Stimulated activated CD4-positive, alpha-beta T cell treated with anti-CD3 and anti-CD28 coated beads, Interleukin-1b, Interleukin-23, amount 100 ng/mL, for 1 hour (primary cell): ENCODE data around the gene DQX1.

Experiments
- DNase-seq, 2 donors: peaks; one replicate each; pipeline ENCODE4 v3.0.0-alpha.2; 2020; ENCODE audit warnings: low read depth in 2 of 2

The DQX1 gene

DNA sequence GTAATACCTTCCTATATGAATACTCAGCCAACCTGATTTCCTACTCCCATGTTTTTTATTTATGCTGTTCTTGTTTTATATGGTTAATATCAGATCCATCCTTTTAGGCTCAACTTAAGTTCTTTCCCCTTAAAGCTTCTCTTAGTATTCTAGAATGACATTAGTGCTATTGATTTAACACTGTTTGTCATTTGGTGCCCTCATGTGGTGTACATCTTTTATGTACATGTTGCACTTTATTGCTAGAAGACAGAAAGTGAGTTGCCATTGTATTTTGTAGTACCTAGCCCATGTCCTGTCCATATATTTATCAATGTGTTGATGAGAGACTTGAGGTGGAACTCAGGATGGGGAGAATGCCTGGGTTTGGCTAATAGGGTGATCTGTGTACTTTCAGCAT lies 6.2 kb upstream of the DQX1 start:
- no peak for DNase-seq

DNA sequence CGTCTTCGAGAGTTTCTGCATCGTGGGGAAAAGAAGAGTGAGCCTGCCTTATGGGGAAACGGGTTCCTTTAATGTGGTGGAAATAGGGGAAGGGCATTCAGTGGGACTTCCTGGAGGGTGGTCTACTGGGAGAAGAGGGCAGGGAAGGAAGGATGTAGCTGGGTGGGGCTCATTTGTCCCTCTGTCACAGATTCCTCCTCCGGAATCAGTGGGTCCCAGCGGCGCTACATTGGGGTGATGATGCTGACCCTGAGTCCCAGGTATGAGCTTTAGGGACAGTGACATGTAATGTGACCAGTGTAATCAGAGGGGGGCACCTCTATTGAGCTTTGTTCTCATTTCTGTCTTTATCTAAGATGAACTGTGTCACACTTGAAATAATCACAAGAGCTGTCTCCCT lies 5.6 kb upstream of the DQX1 start:
- DNase-seq = no peak

DNA sequence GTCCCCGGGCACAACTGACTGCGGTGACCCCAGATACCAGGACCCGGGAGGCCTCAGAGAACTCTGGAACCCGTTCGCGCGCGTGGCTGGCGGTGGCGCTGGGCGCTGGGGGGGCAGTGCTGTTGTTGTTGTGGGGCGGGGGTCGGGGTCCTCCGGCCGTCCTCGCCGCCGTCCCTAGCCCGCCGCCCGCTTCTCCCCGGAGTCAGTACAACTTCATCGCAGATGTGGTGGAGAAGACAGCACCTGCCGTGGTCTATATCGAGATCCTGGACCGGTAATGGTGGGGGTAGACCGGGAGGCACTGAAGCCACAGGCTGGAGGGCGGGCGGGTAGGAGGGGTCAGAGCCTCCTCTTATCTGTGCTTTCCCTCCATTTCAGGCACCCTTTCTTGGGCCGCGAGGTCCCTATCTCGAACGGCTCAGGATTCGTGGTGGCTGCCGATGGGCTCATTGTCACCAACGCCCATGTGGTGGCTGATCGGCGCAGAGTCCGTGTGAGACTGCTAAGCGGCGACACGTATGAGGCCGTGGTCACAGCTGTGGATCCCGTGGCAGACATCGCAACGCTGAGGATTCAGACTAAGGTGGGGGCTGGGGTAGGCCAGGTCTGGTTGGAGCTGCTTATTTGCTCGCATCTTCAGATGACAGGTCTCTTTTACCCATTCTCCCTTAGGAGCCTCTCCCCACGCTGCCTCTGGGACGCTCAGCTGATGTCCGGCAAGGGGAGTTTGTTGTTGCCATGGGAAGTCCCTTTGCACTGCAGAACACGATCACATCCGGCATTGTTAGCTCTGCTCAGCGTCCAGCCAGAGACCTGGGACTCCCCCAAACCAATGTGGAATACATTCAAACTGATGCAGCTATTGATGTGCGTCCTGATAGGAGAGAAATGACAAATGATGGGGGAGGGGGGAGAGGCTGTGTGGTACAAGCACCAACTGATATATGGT lies 4.5 kb upstream of the DQX1 start:
- DNase-seq = no peak

DNA sequence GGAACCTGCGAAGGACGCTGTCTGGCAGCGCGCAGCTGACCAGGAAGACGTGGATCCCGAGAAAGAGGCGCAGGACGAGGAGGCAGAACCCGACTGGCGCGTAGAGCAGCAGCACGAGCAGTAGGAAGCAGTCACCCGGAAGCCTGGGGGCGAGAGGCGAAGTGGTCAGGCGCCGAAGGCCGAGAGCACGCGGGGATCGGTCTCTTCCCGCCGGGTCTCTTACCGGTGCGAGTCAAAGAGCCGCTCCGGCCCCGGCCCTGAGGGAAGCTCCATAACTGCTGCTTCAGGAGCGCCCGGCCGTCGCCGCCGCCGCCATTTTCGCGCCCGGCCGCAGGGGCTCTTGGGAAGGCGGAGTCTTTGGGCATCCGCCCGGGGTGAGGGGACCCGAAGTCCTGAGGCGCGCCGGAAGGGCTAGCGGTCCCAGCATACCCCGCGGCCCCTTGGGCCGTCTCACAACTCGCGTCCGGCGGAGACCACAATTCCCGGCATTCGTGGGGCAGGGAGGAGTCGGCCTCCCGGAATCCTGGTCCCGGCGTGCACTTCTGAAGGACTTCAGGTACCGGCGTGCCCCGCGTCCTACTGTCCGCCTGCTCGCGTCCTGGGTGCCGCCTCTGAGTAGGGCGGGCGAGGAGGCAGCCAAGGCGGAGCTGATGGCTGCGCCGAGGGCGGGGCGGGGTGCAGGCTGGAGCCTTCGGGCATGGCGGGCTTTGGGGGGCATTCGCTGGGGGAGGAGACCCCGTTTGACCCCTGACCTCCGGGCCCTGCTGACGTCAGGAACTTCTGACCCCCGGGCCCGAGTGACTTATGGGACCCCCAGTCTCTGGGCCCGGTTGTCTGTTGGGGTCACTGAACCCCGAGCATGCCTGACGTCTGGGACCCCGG lies 3.6 kb upstream of the DQX1 start, which contains the start of the genes AUP1 and HTRA2:
Gene AUP1 (minus strand): TSS at position 350 of the 882 bp plus-strand sequence. CDS start 77 bp downstream, at position 273.
Gene HTRA2 (plus strand): TSS at position 577 of the 882 bp plus-strand sequence. CDS start 74 bp downstream, at position 651.
- peak; percentile 54 to 70 for DNase-seq

DNA sequence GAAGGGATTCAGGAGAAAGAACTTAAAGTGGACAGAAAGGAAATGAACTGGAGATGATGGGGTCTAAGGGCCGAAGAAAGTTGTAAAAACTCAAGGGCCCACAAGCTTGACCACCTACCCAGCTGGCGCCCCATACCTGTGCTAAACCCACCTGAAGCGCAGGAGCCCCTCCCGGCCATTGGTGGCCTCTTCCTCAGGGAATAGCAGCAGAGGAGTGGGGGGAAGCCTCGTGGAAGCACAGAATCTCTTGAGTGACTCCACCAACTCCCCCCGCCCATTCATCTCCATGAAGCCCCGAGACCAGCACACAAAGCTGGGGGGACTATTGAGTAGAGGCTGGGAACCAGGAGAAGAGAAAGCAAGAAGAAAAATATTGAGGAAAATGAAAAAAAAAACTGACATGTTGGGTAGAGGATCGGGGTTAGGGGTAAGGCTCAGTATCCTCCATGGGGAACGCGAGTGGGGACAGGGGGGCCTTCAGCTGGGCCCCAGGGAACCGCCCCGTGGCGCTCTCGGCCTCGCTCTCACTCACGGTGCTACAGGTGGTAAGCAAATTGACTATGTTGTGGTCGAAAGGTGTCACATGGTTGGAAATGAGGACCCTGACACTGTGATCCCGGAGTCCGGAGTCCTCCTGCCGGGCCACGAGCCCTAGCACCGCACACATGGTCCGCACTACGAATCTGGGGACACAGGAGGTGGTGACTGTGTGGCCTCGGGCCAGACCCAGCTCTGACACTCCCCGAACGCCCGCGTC lies 2.7 kb upstream of the DQX1 start:
- DNase-seq = no peak

DNA sequence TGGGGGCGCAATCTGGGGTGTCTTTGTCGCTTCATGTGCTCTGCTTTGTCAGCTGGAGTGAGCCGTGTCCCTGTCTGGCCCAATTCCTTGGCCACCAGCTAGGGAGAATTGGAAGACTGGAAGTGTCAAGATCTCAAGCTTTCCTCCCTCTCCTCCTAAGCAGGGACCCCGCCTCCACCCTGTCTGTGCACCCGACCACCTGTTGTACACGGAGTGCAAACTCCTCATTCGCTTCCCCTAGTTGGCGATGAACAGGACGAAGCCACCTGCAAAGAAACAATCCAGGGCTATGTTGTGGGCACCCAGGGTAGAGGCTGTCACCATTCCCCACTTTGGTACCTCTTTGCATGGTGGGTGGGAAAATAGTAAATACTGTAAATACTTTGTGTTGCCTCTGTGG lies 1.7 kb upstream of the DQX1 start:
- no peak for DNase-seq

DNA sequence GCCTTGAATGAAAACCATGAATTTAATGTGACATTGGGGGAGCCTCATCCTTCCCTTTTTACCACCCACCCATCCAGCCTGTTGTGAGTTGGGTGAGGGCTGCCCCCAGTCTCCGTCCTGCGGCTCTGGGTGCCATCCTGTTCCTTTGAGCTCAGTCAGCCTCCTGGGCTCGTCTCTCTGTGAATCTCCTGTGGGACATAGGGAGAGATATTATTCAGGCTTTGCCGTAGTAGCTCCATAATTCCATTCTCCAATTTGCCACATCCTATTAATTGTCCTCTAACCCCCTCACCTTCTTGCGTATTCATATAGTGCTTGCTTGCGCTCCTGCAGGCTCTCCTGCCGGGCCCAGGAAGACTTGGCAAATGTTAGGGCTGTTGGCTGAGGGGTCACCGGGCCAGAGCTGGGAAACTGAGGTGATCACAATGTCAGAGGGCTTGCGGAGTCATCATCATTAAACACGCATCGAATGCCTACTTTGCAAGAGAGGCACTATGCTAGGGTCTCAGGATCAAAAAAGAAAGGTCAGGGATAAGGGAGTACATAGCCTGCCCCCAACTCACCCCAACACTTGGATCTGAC lies 709 bp upstream of the DQX1 start:
- no peak for DNase-seq

DNA sequence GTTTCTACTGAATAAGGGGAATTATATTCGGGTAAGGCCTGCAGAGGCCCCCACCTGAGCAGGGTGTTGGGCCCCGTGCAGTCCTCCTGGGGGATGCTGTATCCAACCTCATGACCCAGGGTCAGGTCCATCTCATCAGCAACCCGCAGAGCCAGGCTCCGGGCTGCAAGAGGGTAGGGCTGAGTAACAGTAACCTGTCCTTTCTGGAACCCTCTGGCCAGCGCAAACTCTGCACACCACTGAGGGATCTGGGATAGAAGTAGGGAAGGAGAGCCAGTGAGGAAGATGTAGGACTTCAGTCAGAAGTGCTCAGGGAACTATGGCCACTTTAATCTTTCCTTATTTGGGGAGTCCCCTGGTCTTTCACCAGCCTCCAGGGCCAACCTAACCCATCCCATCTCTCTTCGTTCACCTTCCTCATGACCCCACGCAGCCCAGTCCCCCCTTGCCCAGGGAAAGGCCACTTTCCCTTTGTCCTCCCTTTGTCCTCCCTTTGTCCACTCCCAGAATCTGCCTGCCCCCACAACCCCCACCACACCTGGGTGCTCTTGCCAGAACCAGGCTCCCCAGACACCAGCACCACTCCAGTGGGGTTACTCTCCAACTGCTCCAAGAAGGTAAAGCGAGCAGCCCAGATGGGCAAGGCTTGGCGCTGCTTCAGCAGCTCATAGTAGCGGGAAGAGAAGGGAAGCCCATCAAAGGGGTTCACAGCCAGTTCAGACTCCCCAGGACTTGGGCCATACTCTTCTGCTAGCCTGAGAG lies 895 bp downstream of the DQX1 start:
- DNase-seq = no peak

DNA sequence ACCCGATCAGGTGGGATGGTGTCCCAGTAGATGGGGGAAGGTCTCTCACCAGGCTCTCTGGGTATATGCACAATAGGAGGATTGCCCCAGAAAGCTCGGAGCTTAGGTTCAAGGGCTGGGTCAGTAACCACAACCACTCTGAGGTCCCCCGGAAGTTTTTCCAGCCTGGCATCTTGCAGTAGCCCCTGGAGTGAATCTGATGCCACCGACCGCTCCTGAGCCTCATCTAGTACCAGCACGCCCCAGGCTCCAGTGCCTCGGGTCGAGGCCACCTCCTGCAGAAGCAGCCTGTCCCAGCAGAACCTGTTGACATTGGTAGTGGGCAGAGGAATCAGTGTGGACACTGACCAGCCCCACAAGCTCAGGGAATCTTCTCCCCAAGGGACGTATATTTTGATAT lies 2.0 kb downstream of the DQX1 start:
- no peak for DNase-seq

DNA sequence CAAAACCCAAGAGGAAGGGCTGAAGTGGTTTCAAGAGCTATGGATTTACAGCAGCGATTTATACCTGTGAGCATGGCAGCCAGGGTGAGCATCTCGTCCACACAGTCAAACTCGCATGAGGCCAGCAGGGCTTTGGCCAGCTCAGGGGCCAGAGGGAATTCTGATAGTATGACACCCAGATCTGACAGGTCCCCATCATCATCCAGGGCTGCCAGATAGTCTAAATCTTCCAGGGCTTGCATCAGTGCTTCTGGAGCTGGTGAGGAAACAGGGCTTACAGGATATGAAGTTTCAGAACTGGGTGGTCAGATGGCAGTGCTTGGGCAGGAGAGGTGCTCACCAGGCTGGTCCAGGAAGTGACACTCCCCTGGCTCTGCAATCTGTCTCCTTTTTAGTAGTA lies 3.5 kb downstream of the DQX1 start:
- DNase-seq = no peak

DNA sequence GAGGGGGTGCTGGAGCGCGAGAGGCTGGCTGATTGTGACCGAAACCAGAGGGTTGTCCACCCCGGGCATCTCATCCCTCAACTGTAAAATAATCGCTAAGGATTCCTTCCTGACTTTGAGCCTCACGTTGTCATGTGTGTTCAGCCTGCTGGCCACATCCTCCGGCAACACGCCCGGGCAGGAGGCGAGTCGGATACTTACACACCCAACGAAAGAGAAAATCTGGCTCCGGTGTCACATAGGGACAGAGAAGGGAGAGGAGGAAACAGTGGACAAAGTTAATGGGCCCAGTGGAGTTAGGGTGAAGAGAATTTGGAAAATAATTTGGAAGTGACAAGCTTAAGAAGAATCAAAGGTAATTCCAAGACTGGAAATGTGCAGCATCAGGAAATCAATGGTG lies 9.4 kb downstream of the DQX1 start:
- DNase-seq = no peak

DNA sequence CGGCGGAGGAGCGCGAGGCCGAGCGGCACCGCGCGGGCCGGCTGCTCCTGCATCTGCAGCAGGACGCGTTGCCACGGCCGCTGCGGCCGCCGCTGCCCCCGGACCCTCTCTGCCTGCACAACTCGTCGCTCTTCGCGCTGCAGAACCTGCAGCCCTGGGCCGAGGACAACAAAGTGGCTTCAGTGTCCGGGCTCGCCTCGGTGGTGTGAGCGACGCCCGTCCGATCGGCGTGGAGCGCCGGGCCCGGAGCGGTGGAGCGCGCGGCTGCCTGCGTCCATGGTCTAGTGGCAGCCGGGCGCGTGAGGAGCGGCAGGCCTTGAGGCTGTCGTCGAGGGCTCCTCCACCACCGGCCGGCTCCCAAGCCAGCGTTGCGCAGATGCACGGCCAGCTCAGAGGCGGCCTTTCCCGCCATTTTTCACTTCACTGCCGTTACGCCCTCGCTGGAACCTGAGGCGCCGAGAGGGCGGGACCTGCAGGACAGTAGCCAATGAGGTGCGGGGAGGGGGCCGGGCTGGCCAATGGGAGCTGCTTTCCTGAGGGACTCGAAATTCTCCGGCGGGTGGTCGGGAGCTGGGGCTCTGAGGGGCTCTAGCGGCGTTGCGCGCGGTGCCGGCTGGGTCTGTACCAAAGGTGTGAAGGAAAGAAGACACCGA lies 9.9 kb downstream of the DQX1 start:
- DNase-seq = peak; percentile 46 to 74

DNA sequence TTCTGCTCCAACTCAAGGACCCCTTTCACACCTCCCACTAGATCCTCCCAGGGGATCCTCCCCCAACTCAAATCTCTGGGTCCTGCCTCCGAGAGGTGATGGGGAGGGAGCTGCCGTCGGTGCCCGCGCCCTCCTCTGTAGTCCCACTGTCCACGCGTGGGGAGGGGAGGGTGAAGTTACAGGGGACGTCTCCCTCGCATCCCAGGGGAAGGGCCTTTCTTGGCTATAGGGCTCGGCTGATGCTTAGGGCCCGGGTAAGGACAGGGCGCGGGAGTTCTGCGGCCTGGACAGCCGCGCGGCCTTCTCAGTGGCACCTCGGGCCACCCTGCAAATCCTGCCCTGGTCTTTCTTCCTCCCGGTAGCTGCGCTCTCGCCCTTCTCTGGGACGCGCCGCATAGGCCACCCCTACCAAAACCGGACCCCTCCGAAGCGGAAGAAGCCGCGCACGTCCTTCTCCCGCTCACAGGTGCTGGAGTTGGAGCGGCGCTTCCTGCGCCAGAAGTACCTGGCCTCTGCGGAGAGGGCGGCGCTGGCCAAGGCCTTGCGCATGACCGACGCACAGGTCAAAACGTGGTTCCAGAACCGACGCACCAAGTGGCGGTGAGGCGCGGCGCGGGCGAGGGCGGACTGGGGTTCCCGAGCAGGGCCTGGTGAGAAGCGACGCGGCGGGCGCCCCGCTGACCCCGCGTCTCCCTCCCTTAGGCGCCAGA lies 10.6 kb downstream of the DQX1 start:
- no peak for DNase-seq

DNA sequence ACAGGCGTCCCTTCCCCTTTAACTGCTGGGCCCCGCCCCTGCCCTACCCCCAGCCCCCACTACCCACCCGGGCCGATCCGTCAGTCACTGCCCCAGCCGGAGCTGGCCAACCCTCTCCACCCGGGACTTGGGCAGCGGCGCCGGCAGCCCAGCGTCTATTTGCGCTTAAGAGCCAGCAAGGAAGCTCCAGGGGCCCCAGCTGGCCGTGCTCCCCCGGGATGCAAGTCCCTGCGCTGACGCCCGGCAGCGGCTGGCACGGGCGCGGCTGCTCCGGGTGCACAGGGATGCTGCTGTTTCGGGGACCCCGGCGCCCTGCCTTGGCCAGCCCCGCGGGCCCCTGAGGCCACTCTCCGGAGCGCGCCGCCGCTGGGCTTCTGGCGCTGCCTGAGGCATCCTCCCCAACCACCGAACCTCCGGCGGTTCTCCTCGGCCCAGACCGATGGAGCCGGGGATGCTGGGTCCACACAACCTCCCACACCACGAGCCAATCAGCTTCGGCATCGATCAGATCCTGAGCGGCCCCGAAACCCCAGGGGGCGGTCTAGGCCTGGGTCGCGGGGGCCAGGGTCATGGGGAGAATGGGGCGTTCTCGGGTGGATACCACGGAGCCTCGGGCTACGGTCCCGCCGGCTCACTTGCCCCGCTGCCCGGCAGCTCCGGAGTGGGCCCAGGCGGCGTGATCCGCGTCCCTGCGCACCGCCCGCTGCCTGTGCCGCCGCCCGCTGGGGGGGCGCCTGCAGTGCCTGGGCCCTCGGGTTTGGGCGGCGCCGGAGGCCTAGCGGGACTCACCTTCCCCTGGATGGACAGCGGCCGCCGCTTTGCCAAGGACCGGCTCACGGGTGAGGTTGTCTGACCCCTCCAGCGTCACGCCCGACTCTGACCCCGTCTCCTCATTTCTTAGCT lies 11.4 kb downstream of the DQX1 start, which contains the start of gene TLX2:
Gene TLX2 (plus strand): TSS at position 83 of the 903 bp plus-strand sequence. CDS start 357 bp downstream, at position 440.
- DNase-seq = no peak

DNA sequence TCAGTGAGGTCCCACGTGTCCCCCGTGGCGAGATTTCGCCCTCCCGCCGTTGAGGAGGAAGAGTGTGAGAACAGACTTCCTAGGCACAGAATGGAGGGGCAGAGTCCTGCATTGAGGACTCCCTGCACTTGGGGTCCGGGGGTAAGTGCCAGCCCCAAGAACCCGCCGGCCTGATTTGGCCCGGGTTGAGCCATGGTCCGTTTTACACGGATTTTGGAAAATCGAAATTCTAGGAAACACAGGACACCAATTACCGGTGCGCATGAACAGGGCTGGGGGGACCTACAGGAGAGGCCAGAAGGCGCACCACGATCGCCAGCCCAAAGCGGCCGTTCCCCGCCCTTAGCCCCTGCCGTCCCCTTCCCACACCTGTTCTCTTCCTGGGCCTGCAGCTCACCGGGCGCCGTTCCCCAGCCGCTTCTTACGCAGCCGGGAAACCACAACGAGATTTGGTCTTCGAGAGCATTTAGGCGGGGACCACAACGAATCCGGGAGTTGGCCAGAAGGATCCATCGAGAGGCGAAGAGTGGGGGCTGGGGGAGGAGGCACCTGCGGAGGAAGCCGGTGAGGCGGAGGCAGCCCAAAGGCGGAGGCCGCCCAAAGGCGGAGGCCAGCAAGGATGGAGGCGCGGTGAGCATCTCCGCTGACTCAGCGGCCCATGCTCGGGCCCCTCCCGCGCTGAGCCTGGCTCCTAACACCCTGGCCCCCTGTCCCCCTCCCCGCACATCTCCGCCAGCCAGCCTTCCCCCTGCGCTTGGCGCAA lies 12.2 kb downstream of the DQX1 start:
- no peak for DNase-seq

DNA sequence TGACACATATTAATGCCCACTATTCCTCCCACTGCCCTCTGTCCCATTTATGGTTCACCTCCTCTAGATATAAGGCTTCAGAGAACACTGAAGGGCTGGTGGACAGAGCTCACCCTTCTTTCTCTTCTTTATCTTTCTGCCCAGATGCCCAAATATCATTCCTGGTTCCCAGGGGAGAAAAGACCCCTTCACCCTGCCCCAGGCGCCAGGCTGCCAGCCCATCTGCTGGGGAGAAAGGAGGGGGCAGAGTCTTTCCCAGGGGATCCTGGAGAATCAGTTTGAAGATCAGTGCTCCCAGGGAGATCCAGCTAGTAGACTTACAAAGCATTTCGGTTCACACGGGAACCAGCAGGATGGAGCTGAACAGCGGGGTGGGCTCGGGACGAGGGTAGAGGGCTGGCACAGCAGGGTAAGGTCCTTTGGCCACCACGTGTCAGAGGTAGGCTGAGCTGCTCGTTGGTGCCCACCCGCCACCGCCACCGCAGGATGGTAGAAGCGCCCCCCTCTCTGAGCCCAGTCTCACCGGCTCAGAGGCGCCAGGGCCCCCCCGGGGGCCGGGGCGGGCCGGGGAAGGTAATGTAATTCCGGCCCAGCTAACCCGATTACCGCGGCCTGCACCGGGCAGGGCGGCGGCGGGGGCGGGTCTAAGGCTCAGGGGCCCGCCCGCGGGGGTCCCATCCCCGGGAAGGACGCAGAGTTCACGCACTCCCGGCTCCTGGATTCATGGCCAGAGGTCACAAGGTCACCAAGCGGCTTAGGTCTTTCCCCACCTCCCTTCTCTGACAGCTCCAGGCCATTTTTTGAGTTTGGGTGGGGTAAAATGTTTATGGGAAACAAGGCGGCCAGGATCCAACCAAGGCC lies 13.1 kb downstream of the DQX1 start:
- DNase-seq = no peak
